ENCODE results near the gene ANO8.
A peak's percentile ranks its signal among the peaks of the same experiment; 100 is the strongest.

The ANO8 gene

DNA sequence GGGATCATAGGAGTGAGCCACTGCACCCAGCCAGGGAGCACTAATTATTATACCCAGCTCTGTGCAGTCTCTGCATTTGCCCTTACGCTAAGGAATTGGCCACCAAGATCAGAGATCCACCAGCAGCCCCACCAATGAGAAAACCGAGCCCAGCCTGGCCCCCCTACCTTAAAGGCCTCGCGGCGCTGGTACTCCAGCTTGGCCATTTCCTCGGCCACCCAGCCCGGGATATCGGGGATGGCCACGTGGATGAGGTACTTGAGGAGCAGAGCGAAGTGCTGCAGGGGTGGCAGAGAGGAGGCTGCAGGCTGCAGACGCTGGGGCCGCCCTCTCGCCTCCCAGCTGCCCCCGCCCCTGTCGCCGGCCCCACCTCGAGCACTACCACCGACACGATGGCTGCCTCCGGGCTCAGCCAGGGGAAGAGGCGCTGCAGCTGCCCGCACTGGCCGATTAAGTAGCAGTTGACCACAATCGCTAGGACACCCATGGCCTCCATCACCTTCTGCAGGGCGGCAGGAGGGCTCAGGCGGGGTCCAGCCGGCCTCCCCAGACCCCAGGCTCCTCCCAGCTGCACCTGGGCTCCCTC is 7.5 kb downstream of the ANO8 start:
- no peak for DNase-seq

DNA sequence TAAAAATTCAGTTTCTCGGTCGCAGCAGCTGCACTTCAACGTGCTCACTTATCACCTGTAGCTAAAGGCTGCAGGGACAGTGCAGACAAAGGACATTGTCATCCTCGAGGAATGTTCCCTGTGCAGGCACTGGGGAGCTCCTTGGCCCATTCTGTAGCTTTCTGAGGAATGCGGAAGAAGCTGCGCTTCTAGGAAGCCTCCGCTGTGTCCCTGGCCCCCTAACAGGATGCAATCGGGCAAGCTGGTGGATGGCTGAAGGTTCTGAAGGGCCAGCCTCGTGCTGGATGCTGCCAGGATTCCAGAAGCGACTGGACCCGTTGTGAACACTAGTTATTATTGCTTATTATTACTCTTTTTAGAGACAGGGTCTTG is 8.1 kb downstream of the ANO8 start:
- no peak for DNase-seq

DNA sequence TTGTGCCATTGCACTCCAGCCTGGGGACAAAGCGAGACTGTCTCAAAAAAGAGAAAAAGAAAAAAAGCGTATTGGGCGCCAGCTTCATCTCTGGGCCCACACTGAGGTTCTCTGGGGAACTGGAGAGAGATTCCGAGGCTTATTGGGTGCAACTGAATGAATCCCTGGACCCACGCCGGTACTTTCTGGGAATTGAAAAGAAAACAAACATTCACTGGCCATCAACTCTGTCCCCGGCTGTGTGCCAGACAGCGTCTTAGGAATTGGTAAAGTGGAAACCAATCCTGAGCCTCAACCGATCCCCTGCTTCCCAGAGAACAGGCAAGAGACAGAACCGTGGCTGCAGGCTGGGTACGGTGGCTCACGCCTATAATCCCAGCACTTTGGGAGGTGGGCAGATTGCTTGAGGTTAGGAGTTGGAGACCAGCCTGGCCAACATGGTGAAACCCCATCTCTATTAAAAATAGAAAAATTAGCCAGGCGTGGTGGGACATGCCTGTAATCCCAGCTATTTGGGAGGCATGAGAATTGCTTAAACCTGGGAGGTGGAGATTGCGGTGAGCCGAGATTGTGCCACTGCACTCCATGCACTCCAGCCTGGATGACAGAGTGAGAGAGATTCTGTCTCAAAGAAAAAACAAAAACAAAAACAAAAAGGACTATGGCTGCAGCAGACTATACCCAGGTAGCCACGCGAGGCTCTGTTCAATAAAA is 8.6 kb downstream of the ANO8 start:
- no peak for DNase-seq

GRCh38 chr19:17325133-17325532 is 9.5 kb downstream of the ANO8 start:
- no peak for DNase-seq

DNA sequence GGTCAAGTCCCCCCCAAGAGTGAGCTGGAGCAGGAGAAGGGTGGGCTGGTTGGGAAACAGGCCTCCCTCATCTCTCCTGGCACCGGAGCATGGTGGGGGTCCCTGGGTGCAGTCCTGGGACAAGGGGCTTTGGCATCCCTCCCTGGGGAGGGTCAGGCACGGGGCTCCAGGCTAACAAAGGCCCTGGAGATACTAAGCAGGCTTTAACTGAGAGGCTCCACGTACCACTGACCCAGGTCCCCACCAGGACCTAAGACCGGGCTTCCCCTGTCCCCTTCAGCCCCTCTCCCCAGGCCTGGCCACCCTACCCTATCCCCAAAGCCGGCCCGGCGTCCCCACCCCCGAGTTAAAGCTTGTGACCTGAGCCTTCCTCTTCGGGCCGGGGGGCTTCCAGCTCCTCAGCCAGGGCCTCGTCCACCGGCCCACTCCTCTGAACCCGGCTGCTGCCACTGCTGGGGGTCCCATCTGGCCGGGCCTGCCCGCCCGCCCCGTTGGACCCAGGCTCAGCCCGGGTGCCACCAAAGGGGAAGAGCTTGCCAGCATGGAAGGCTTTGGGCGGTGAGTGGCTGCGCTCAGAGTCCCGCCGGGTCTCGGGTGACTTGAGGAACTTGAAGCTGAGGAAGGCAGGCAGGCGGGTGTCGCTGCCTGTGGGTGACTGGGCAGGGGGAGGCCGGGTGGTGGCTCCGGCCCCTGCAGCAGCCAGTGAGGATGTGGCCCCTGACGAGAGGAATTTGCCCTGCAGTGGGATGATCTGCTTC is 10.1 kb downstream of the ANO8 start:
- DNase-seq, result no peak

DNA sequence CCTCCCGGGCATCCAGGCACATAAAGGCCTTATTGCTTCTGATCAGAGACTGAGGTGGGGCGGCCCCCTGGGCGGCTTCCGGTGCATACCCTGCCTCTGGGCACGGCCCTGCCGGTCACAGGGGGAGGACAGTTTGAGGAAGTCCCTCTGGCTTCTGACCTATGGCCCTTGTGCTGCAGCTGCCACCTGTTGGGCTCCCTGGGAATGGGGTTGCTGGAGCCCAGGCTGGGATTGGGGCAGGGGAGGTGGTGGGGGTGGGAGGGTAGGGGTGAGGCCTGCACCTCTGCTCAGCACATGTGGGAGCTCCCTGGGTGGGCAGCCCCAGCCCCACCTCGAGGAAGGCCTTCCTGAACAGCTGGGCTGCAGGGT is 10.7 kb downstream of the ANO8 start:
- no peak for DNase-seq

GRCh38 chr19:17323300-17323963 is 11.2 kb downstream of the ANO8 start:
- no peak for DNase-seq

GRCh38 chr19:17322854-17323253 is 11.8 kb downstream of the ANO8 start:
- DNase-seq, result no peak

GRCh38 chr19:17321655-17322489 is 12.8 kb downstream of the ANO8 start:
- DNase-seq, result no peak

GRCh38 chr19:17320435-17320834 is 14.2 kb downstream of the ANO8 start:
- no peak for DNase-seq

- no peak for DNase-seq
These were observed 15.0 kb downstream of the ANO8 start for GRCh38 chr19:17319473-17320238.

GRCh38 chr19:17318966-17319365 is 15.7 kb downstream of the ANO8 start:
- DNase-seq, result no peak

- no peak for DNase-seq
These were observed 20.6 kb downstream of the ANO8 start for GRCh38 chr19:17314007-17314593.

GRCh38 chr19:17312189-17313113 is 22.2 kb downstream of the ANO8 start:
- DNase-seq, result no peak

GRCh38 chr19:17311455-17312188 is 23.0 kb downstream of the ANO8 start:
- DNase-seq, result no peak

DNA sequence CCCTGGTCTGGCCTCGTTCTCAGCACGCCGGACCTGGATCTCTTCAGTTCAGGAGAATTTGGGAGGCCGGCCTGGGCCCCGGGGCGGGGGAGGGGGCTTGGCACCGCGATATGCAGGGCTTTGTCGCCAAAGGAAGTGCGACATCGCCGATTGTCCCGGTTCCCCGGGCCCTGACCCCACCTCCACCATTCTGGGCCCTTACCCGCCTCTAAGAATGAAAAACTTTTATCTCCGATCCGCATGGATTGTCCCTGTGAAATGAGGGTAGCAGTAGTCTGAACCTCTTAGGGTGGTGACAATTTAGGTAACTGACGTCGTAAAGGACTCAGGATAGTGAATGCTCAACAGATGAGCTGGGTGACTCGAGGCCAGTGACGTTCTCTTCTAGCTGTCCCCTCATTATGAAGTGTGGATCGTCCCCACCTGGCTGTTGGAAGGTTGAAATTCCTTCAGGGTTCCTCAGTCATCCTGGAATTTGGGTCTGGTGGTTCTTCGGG is 24.6 kb downstream of the ANO8 start:
- peak; percentile 45 for DNase-seq

DNA sequence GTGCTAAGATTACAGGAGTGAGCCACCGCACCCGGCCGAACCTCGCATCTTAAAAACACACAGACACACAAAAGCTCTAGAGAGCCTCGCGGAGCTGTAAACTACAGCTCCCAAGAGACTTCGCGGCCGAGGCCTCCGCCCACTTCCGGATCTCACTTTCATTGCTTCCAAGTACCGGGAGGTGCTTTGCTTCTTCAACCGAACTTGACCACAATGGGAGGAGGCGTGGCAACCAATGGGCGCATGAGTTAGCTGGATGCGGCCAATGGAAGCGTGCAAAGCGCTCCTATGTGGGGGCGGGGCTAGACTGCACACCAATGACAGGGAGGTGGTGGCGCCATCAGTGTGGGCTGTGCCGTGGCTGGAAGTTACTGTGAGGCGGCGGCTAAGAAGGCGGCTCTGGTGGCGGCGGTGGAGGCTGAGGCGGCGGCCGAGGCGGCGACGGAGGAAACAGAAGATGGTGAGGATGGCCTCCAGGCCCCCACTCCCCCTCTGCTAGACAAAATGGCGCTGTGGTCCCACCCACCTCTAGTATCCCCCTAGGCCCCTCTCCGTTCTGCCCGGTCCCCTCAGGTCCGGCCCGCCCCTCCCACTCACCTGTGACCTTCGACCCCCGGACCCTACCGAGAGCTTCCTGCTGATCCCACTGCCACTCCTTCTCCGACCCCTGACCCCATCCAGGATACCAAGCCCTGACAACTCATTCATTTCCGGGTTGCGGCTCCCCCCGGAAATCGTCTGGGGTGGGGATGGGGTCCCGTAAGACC is 25.3 kb downstream of the ANO8 start, which contains the start of gene DDA1:
Gene DDA1 (plus strand): TSS at position 366 of the 767 bp plus-strand sequence. CDS start 92 bp downstream, at position 458.
- peak; percentile 99 for DNase-seq

DNA sequence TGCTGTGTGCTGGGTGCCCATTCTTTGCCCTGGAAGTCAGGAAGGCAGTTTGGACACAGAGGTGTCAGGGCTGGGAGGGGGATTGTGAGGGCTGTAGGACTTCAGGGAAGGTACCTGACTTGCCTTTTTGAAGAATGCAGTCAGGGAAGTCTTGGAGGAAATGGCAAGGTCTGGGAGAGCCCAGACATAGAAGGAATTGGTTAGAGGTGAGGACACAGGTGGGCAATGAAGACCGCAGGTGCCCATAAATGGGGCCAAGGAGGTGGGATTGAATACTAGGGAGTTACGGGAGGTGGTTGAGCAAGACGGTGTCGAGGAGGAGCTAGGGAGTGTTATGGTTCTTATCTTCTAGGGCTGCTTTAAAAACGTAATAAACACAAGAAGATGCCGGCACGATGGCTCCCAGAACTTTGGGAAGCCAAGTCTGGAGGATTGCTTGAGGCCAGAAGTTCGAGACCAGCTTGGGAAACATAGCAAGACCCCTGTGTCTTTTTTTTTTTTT is 26.7 kb downstream of the ANO8 start:
- no peak for DNase-seq
